ENCODE results near the gene EFHC2.
"Not testable (repeated sequence)": the region's sequence is repeated elsewhere in the genome, so short reads cannot be mapped to it uniquely, and the experiment has no call there.

EFHC2 gene

GRCh38 chrX:44232081-44232480 is 111.4 kb downstream of the EFHC2 start:
- H3K36me3 ChIP-seq (ENCODE audit: control insufficient read depth in 1 of 2, insufficient read depth in 2 of 2, low read length in 2 of 2) = no peaks in the 10 kb centered on the region
- H3K9me3 ChIP-seq (ENCODE audit: control insufficient read depth in 1 of 2, low read length in 2 of 2) = no peaks in the 10 kb centered on the region
- no peaks in the 10 kb centered on the region for H3K4me1 ChIP-seq (ENCODE audit: control insufficient read depth in 1 of 2, insufficient read depth in 2 of 2, low read length in 2 of 2)
- H3K4me3 ChIP-seq (ENCODE audit: low read depth in 1 of 2, low read length in 2 of 2) = no peak overlapping the region
- no peak overlapping the region for H3K27ac ChIP-seq (ENCODE audit: low read length)
- no peaks in the 10 kb centered on the region for H3K27me3 ChIP-seq (ENCODE audit: low read depth, low read length)

GRCh38 chrX:44228621-44229020 is 114.9 kb downstream of the EFHC2 start:
- no peaks in the 10 kb centered on the region for H3K4me1 ChIP-seq (ENCODE audit: control insufficient read depth in 1 of 2, insufficient read depth in 2 of 2, low read length in 2 of 2)
- H3K27me3 ChIP-seq (ENCODE audit: low read depth, low read length) = no peaks in the 10 kb centered on the region
- H3K36me3 ChIP-seq (ENCODE audit: control insufficient read depth in 1 of 2, insufficient read depth in 2 of 2, low read length in 2 of 2) = no peaks in the 10 kb centered on the region
- no peaks in the 10 kb centered on the region for H3K9me3 ChIP-seq (ENCODE audit: control insufficient read depth in 1 of 2, low read length in 2 of 2)
- no peak overlapping the region for H3K27ac ChIP-seq (ENCODE audit: low read length)
- H3K4me3 ChIP-seq (ENCODE audit: low read depth in 1 of 2, low read length in 2 of 2) = no peak overlapping the region

GRCh38 chrX:44227991-44228390 is 115.5 kb downstream of the EFHC2 start:
- no peaks in the 10 kb centered on the region for H3K27me3 ChIP-seq (ENCODE audit: low read depth, low read length)
- H3K9me3 ChIP-seq (ENCODE audit: control insufficient read depth in 1 of 2, low read length in 2 of 2) = no peaks in the 10 kb centered on the region
- H3K36me3 ChIP-seq (ENCODE audit: control insufficient read depth in 1 of 2, insufficient read depth in 2 of 2, low read length in 2 of 2) = no peaks in the 10 kb centered on the region
- no peaks in the 10 kb centered on the region for H3K4me1 ChIP-seq (ENCODE audit: control insufficient read depth in 1 of 2, insufficient read depth in 2 of 2, low read length in 2 of 2)
- H3K4me3 ChIP-seq (ENCODE audit: low read depth in 1 of 2, low read length in 2 of 2) = no peak overlapping the region
- no peak overlapping the region for H3K27ac ChIP-seq (ENCODE audit: low read length)

GRCh38 chrX:44225667-44226066 is 117.8 kb downstream of the EFHC2 start:
- H3K4me3 ChIP-seq (ENCODE audit: low read depth in 1 of 2, low read length in 2 of 2) = no peak overlapping the region

GRCh38 chrX:44224760-44225159 is 118.7 kb downstream of the EFHC2 start:
- H3K27me3 ChIP-seq (ENCODE audit: low read depth, low read length) = no peaks in the 10 kb centered on the region
- H3K4me3 ChIP-seq (ENCODE audit: low read depth in 1 of 2, low read length in 2 of 2) = no peak overlapping the region
- no peaks in the 10 kb centered on the region for H3K4me1 ChIP-seq (ENCODE audit: control insufficient read depth in 1 of 2, insufficient read depth in 2 of 2, low read length in 2 of 2)
- no peaks in the 10 kb centered on the region for H3K9me3 ChIP-seq (ENCODE audit: control insufficient read depth in 1 of 2, low read length in 2 of 2)
- H3K36me3 ChIP-seq (ENCODE audit: control insufficient read depth in 1 of 2, insufficient read depth in 2 of 2, low read length in 2 of 2) = no peaks in the 10 kb centered on the region
- H3K27ac ChIP-seq (ENCODE audit: low read length) = no peak overlapping the region

More at GRCh38 chrX:44225667-44226066, 117.8 kb downstream of the EFHC2 start:
- H3K27me3 ChIP-seq (ENCODE audit: low read depth, low read length) = no peaks in the 10 kb centered on the region
- H3K36me3 ChIP-seq (ENCODE audit: control insufficient read depth in 1 of 2, insufficient read depth in 2 of 2, low read length in 2 of 2) = no peaks in the 10 kb centered on the region
- no peaks in the 10 kb centered on the region for H3K9me3 ChIP-seq (ENCODE audit: control insufficient read depth in 1 of 2, low read length in 2 of 2)
- H3K27ac ChIP-seq (ENCODE audit: low read length) = no peak overlapping the region
- no peaks in the 10 kb centered on the region for H3K4me1 ChIP-seq (ENCODE audit: control insufficient read depth in 1 of 2, insufficient read depth in 2 of 2, low read length in 2 of 2)

- Histone ChIP-seq H3K9me3 (ENCODE audit: control insufficient read depth in 1 of 2, low read length in 2 of 2) (no peaks in the 10 kb centered on the region), H3K4me3 (ENCODE audit: low read depth in 1 of 2, low read length in 2 of 2) (no peak overlapping the region), H3K36me3 (ENCODE audit: control insufficient read depth in 1 of 2, insufficient read depth in 2 of 2, low read length in 2 of 2) (no peaks in the 10 kb centered on the region), H3K27ac (ENCODE audit: low read length) (no peak overlapping the region), H3K27me3 (ENCODE audit: low read depth, low read length) (no peaks in the 10 kb centered on the region), H3K4me1 (ENCODE audit: control insufficient read depth in 1 of 2, insufficient read depth in 2 of 2, low read length in 2 of 2) (no peaks in the 10 kb centered on the region)
These were observed 120.3 kb downstream of the EFHC2 start for GRCh38 chrX:44223150-44223549.

- Histone ChIP-seq H3K4me1 (ENCODE audit: control insufficient read depth in 1 of 2, insufficient read depth in 2 of 2, low read length in 2 of 2) (no peaks in the 10 kb centered on the region), H3K4me3 (ENCODE audit: low read depth in 1 of 2, low read length in 2 of 2) (no peak overlapping the region), H3K27me3 (ENCODE audit: low read depth, low read length) (no peaks in the 10 kb centered on the region), H3K36me3 (ENCODE audit: control insufficient read depth in 1 of 2, insufficient read depth in 2 of 2, low read length in 2 of 2) (no peaks in the 10 kb centered on the region), H3K9me3 (ENCODE audit: control insufficient read depth in 1 of 2, low read length in 2 of 2) (no peaks in the 10 kb centered on the region), H3K27ac (ENCODE audit: low read length) (no peak overlapping the region)
These were observed 125.0 kb downstream of the EFHC2 start for GRCh38 chrX:44218465-44218864.

GRCh38 chrX:44216171-44216570 is 127.3 kb downstream of the EFHC2 start:
- H3K36me3 ChIP-seq (ENCODE audit: control insufficient read depth in 1 of 2, insufficient read depth in 2 of 2, low read length in 2 of 2) = no peaks in the 10 kb centered on the region
- H3K27me3 ChIP-seq (ENCODE audit: low read depth, low read length) = no peaks in the 10 kb centered on the region
- H3K4me1 ChIP-seq (ENCODE audit: control insufficient read depth in 1 of 2, insufficient read depth in 2 of 2, low read length in 2 of 2) = no peaks in the 10 kb centered on the region

GRCh38 chrX:44203791-44204190 is 139.7 kb downstream of the EFHC2 start:
- Histone ChIP-seq H3K4me3 (ENCODE audit: low read depth in 1 of 2, low read length in 2 of 2) (no peak overlapping the region), H3K4me1 (ENCODE audit: control insufficient read depth in 1 of 2, insufficient read depth in 2 of 2, low read length in 2 of 2) (no peaks in the 10 kb centered on the region), H3K9me3 (ENCODE audit: control insufficient read depth in 1 of 2, low read length in 2 of 2) (no peaks in the 10 kb centered on the region), H3K36me3 (ENCODE audit: control insufficient read depth in 1 of 2, insufficient read depth in 2 of 2, low read length in 2 of 2) (no peaks in the 10 kb centered on the region), H3K27ac (ENCODE audit: low read length) (no peak overlapping the region), H3K27me3 (ENCODE audit: low read depth, low read length) (no peaks in the 10 kb centered on the region)

More at GRCh38 chrX:44216171-44216570, 127.3 kb downstream of the EFHC2 start:
- Histone ChIP-seq H3K4me3 (ENCODE audit: low read depth in 1 of 2, low read length in 2 of 2) (no peak overlapping the region), H3K9me3 (ENCODE audit: control insufficient read depth in 1 of 2, low read length in 2 of 2) (no peaks in the 10 kb centered on the region), H3K27ac (ENCODE audit: low read length) (no peak overlapping the region)

- Histone ChIP-seq H3K4me1 (ENCODE audit: control insufficient read depth in 1 of 2, insufficient read depth in 2 of 2, low read length in 2 of 2) (no peaks in the 10 kb centered on the region), H3K36me3 (ENCODE audit: control insufficient read depth in 1 of 2, insufficient read depth in 2 of 2, low read length in 2 of 2) (no peaks in the 10 kb centered on the region), H3K27ac (ENCODE audit: low read length) (no peak overlapping the region), H3K27me3 (ENCODE audit: low read depth, low read length) (no peaks in the 10 kb centered on the region), H3K9me3 (ENCODE audit: control insufficient read depth in 1 of 2, low read length in 2 of 2) (no peaks in the 10 kb centered on the region), H3K4me3 (ENCODE audit: low read depth in 1 of 2, low read length in 2 of 2) (no peak overlapping the region)
These were observed 140.9 kb downstream of the EFHC2 start for GRCh38 chrX:44202596-44202995.

- no peaks in the 10 kb centered on the region for H3K9me3 ChIP-seq (ENCODE audit: control insufficient read depth in 1 of 2, low read length in 2 of 2)
- H3K27me3 ChIP-seq (ENCODE audit: low read depth, low read length) = no peaks in the 10 kb centered on the region
- no peaks in the 10 kb centered on the region for H3K36me3 ChIP-seq (ENCODE audit: control insufficient read depth in 1 of 2, insufficient read depth in 2 of 2, low read length in 2 of 2)
- no peaks in the 10 kb centered on the region for H3K4me1 ChIP-seq (ENCODE audit: control insufficient read depth in 1 of 2, insufficient read depth in 2 of 2, low read length in 2 of 2)
- no peak overlapping the region for H3K27ac ChIP-seq (ENCODE audit: low read length)
- H3K4me3 ChIP-seq (ENCODE audit: low read depth in 1 of 2, low read length in 2 of 2) = no peak overlapping the region
These were observed 154.4 kb downstream of the EFHC2 start for GRCh38 chrX:44189116-44189515.

- H3K27me3 ChIP-seq (ENCODE audit: low read depth, low read length); H3K36me3 ChIP-seq (ENCODE audit: control insufficient read depth in 1 of 2, insufficient read depth in 2 of 2, low read length in 2 of 2); H3K9me3 ChIP-seq (ENCODE audit: control insufficient read depth in 1 of 2, low read length in 2 of 2); H3K4me3 ChIP-seq (ENCODE audit: low read depth in 1 of 2, low read length in 2 of 2); H3K27ac ChIP-seq (ENCODE audit: low read length); H3K4me1 ChIP-seq (ENCODE audit: control insufficient read depth in 1 of 2, insufficient read depth in 2 of 2, low read length in 2 of 2): not testable (repeated sequence)
These were observed 155.6 kb downstream of the EFHC2 start for GRCh38 chrX:44187915-44188314.
